HCT116 (cell line): ENCODE results near the gene CFAP161. TPM values are rescaled to one million over a fixed set of nuclear protein-coding genes. Genes with fewer than 3 reads are reported as not detected.

Source experiments
- ATAC-seq: fragments of 200-7000 bp; cut with Tn5 transposase; 2 replicates; pipeline ENCODE4 v1.9.1; 2020; ENCODE audit warnings: mild to moderate bottlenecking, moderate library complexity
- BruUV-seq: library from RNA; stranded (reverse); fragments of 400-500 nt; replicated peaks from 2 replicates; lab custom pipeline; 2021; lab: Mats Ljungman, UMichigan
- CTCF ChIA-PET: fragments of 300-600 bp; sonication (Branson Sonifier 250); formaldehyde crosslinking; loops from one replicate; lab custom pipeline; 2021; ENCODE audit warnings: antibody characterized with exemption; lab: Charles Lee
- POLR2A ChIA-PET: fragments of 300-600, 350-600 bp; sonication (Branson Sonifier 250); formaldehyde crosslinking; loops from one replicate; lab custom pipeline; 2021; ENCODE audit warnings: antibody characterized with exemption; lab: Charles Lee
- RAD21 ChIA-PET, 2 experiments: fragments of 300-600 bp; sonication (Branson Sonifier 250); formaldehyde crosslinking; loops; one replicate each; lab custom pipeline; 2023; ENCODE audit warnings: low total read pairs in 2 of 2; ENCODE audit not compliant: uncharacterized antibody in 2 of 2, unreplicated experiment in 2 of 2, low non-redundant PET in 1 of 2; lab: Charles Lee
- DNase-seq: peaks from one replicate; pipeline ENCODE4 v3.0.0-alpha.2; 2010; ENCODE audit warnings: low read depth, low spot score
- H2AFZ ChIP-seq: fragments of 200-600 bp; shearing (Covaris generic), sonication (generic); 2 replicates; pipeline ENCODE4 v1.6.1; 2017; ENCODE audit warnings: low read depth, mixed run types, mixed read lengths, antibody characterized with exemption, low read length; ENCODE audit not compliant: poor library complexity, severe bottlenecking
- H3K27ac ChIP-seq: 2 replicates; pipeline ENCODE4 v1.5.1; 2012; ENCODE audit warnings: low read depth, low read length
- H3K27me3 ChIP-seq: fragments of 200-600 bp; sonication (generic); 2 replicates; pipeline ENCODE4 v1.6.1; 2016; ENCODE audit warnings: mixed run types, low read length, mixed read lengths; ENCODE audit not compliant: insufficient read depth
- H3K36me3 ChIP-seq, 2 experiments: fragments of 200-500 bp in 1 of 2; fragments of 200-600 bp in 1 of 2; sonication (Bioruptor generic) in 1 of 2; sonication (generic) in 1 of 2; 2 replicates each; pipeline versions ENCODE4 v1.5.1 to v1.6.1; 2014 to 2016; ENCODE audit warnings: low read length in 2 of 2, inconsistent platforms in 1 of 2, mixed read lengths in 1 of 2, mixed run types in 1 of 2; ENCODE audit not compliant: insufficient read depth in 2 of 2, control insufficient read depth in 1 of 2
- H3K4me1 ChIP-seq, 2 experiments: fragments of 200-600 bp in 1 of 2; sonication (generic) in 1 of 2; 2 replicates each; pipeline versions ENCODE4 v1.5.1 to v1.6.1; 2012 to 2017; ENCODE audit warnings: low read length in 2 of 2, inconsistent platforms in 1 of 2, mild to moderate bottlenecking in 1 of 2, mixed read lengths in 1 of 2, mixed run types in 1 of 2, moderate library complexity in 1 of 2; ENCODE audit not compliant: insufficient read depth in 2 of 2, control insufficient read depth in 1 of 2
- H3K4me2 ChIP-seq: fragments of 200-600 bp; sonication (generic); 2 replicates; pipeline ENCODE4 v1.6.1; 2017; ENCODE audit warnings: mixed run types, low read length, mixed read lengths
- H3K4me3 ChIP-seq, 2 experiments: fragments of 200-600 bp in 1 of 2; sonication (generic) in 1 of 2; replicated peaks in 1 of 2; 2 replicates each; pipeline ENCODE4 v1.5.1; 2011 to 2016; ENCODE audit warnings: low read length in 2 of 2, control low read depth in 1 of 2, low read depth in 1 of 2, mild to moderate bottlenecking in 1 of 2, mixed read lengths in 1 of 2, mixed run types in 1 of 2
- H3K79me2 ChIP-seq: fragments of 200-600 bp; sonication (generic); 2 replicates; pipeline ENCODE4 v1.6.1; 2017; ENCODE audit warnings: mild to moderate bottlenecking, mixed run types, low read length, moderate library complexity, mixed read lengths; ENCODE audit not compliant: insufficient read depth
- H3K9ac ChIP-seq: fragments of 200-600 bp; sonication (generic); 2 replicates; pipeline ENCODE4 v1.6.1; 2016; ENCODE audit warnings: low read length, mixed read lengths
- H3K9me2 ChIP-seq: fragments of 200-600 bp; sonication (generic), shearing (Covaris generic); 2 replicates; pipeline ENCODE4 v1.6.1; 2017; ENCODE audit warnings: mixed run types, mild to moderate bottlenecking, moderate library complexity; ENCODE audit not compliant: insufficient read depth
- H3K9me3 ChIP-seq, 2 experiments: fragments of 200-500 bp in 1 of 2; fragments of 200-600 bp in 1 of 2; sonication (Bioruptor generic) in 1 of 2; sonication (generic) in 1 of 2; 2 replicates each; pipeline ENCODE4 v1.6.1; 2014 to 2017; ENCODE audit warnings: low read length in 2 of 2, mixed read lengths in 2 of 2, inconsistent platforms in 1 of 2, low read depth in 1 of 2, mild to moderate bottlenecking in 1 of 2, mixed run types in 1 of 2, moderate library complexity in 1 of 2; ENCODE audit not compliant: control insufficient read depth in 1 of 2, insufficient read depth in 1 of 2
- H4K20me1 ChIP-seq: fragments of 200-600 bp; sonication (generic), shearing (Covaris generic); 2 replicates; pipeline ENCODE4 v1.6.1; 2017; ENCODE audit warnings: mixed run types, mild to moderate bottlenecking, moderate library complexity; ENCODE audit not compliant: insufficient read depth
- EZH2 ChIP-seq: fragments of 200-600 bp; sonication (generic); IDR thresholded peaks from 2 replicates; pipeline ENCODE4 v1.6.1; 2017; ENCODE audit warnings: antibody characterized with exemption, mixed run types
- EZH2phosphoT487 ChIP-seq: fragments of 200-600 bp; IDR thresholded peaks from 2 replicates; pipeline ENCODE4 v1.6.1; 2018; ENCODE audit warnings: antibody characterized with exemption, borderline replicate concordance
- FOSL1 ChIP-seq: IDR thresholded peaks from 2 replicates; pipeline ENCODE4 v1.6.1; 2012; ENCODE audit warnings: low read depth
- POLR2A ChIP-seq: IDR thresholded peaks from 2 replicates; pipeline ENCODE4 v1.7.0; 2011; ENCODE audit warnings: borderline replicate concordance; ENCODE audit not compliant: insufficient read depth, insufficient read length; ENCODE audit errors: extremely low read depth
- RAD21 ChIP-seq: IDR thresholded peaks from 2 replicates; pipeline ENCODE4 v1.6.1; 2012; ENCODE audit warnings: low read depth, mild to moderate bottlenecking
- SP1 ChIP-seq: IDR thresholded peaks from 2 replicates; pipeline ENCODE4 v1.6.1; 2012; ENCODE audit warnings: low read depth
- SRF ChIP-seq: IDR thresholded peaks from 2 replicates; pipeline ENCODE4 v1.6.1; 2012; ENCODE audit warnings: low read depth
- TCF7L2 ChIP-seq: IDR thresholded peaks from 2 replicates; pipeline ENCODE4 v1.7.0; 2011; ENCODE audit warnings: borderline replicate concordance, inconsistent platforms; ENCODE audit not compliant: insufficient read depth, insufficient read length; ENCODE audit errors: extremely low read depth
- YY1 ChIP-seq: IDR thresholded peaks from 2 replicates; pipeline ENCODE4 v1.6.1; 2011; ENCODE audit warnings: low read length, low read depth, moderate library complexity, mild to moderate bottlenecking; ENCODE audit not compliant: insufficient replicate concordance; ENCODE audit errors: extremely low read depth
- ZFX ChIP-seq: fragments of 450-650 bp; IDR thresholded peaks from 2 replicates; pipeline ENCODE4 v1.6.1; 2017
- ZNF274 ChIP-seq: fragments of 200-500 bp; sonication (Bioruptor generic); IDR thresholded peaks from 2 replicates; pipeline ENCODE4 v1.6.1; 2014; ENCODE audit warnings: mild to moderate bottlenecking, low read depth, low read length, inconsistent platforms
- intact Hi-C: fragments of 100-400 bp; cut with micrococcal nuclease; formaldehyde crosslinking; loops from 2 replicates; pipeline ENCODE4 v1.10.0; 2022
- total RNA-seq: library from RNA; stranded (reverse); gene quantifications from one replicate; pipeline ENCODE4 v1.2.1, GENCODE V29; 2021; ENCODE audit not compliant: unreplicated experiment
- TF ChIP-seq, protein P1 (sequence below): IDR thresholded peaks from 2 replicates; pipeline ENCODE4 v1.6.1; 2011; ENCODE audit warnings: mild to moderate bottlenecking, low read length, moderate library complexity; ENCODE audit not compliant: insufficient replicate concordance; ENCODE audit errors: extremely low read depth
- TF ChIP-seq, protein P2 (sequence below): IDR thresholded peaks from 2 replicates; pipeline ENCODE4 v1.6.1; 2012; ENCODE audit warnings: low read depth
- TF ChIP-seq, protein P3 (sequence below): IDR thresholded peaks from 2 replicates; pipeline ENCODE4 v1.6.1; 2012
- TF ChIP-seq, protein P4 (sequence below): IDR thresholded peaks from 2 replicates; pipeline ENCODE4 v1.6.1; 2012
- TF ChIP-seq, protein P5 (sequence below), 3 experiments: fragments of 200-600 bp in 1 of 3; sonication (generic) in 1 of 3; IDR thresholded peaks in 2 of 3; conservative IDR thresholded peaks in 1 of 3; 2 replicates each; pipeline ENCODE4 v1.5.1; 2012 to 2017; ENCODE audit warnings: low read depth in 2 of 3, low read length in 2 of 3, antibody characterized with exemption in 1 of 3, borderline replicate concordance in 1 of 3, control low read depth in 1 of 3, mild to moderate bottlenecking in 1 of 3, mixed read lengths in 1 of 3, mixed run types in 1 of 3, moderate library complexity in 1 of 3; ENCODE audit not compliant: insufficient read depth in 1 of 3

CFAP161 gene
- total RNA-seq, 1 experiment from 2014 or later: 0.15 TPM

DNA sequence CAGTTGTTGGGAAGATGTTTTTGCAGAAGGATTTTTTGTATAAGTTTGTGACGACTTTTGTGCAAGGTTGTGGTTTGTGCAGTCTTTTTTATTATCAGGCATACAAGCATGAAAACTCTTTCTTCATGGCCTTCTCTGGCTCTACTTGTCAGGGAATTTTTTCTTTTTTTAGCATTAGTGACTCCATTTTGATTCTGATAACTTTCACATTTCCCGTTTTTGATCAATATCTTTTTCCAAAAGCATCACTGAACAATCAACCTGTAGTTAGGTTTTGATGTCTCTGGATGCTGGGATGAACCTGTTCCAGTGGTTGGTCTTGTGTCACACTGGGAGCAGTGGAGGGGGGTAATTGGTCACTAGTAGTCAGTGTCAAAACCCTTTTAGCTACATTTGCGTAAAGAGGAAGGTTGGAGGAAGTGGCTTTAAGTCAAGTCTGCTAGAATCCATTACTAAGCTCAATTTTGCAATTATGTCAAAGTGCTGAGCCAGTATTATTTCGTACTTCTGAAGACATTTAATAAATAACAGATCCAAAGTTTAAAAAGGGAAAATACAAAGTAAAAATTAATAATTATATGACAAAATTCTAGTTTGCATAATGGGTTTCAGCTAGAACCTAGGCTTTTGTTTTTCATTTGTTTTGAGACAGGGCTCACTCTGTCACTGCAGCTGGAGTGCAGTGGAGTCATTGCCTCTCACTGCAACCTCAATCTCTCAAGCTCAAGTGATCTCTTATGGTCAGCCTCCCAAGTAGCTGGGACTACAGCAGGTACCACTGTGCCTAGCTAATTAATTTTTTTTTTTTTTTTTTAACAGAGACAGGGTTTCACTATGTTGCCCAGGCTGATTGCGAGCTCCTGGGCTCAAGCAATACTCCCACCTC, 18.8 kb upstream of the CFAP161 start (continued):
- TF ChIP-seq, protein P1, sequence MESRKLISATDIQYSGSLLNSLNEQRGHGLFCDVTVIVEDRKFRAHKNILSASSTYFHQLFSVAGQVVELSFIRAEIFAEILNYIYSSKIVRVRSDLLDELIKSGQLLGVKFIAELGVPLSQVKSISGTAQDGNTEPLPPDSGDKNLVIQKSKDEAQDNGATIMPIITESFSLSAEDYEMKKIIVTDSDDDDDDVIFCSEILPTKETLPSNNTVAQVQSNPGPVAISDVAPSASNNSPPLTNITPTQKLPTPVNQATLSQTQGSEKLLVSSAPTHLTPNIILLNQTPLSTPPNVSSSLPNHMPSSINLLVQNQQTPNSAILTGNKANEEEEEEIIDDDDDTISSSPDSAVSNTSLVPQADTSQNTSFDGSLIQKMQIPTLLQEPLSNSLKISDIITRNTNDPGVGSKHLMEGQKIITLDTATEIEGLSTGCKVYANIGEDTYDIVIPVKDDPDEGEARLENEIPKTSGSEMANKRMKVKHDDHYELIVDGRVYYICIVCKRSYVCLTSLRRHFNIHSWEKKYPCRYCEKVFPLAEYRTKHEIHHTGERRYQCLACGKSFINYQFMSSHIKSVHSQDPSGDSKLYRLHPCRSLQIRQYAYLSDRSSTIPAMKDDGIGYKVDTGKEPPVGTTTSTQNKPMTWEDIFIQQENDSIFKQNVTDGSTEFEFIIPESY: no peak
- no peak for TF ChIP-seq ZNF274
- TF ChIP-seq, protein P2, sequence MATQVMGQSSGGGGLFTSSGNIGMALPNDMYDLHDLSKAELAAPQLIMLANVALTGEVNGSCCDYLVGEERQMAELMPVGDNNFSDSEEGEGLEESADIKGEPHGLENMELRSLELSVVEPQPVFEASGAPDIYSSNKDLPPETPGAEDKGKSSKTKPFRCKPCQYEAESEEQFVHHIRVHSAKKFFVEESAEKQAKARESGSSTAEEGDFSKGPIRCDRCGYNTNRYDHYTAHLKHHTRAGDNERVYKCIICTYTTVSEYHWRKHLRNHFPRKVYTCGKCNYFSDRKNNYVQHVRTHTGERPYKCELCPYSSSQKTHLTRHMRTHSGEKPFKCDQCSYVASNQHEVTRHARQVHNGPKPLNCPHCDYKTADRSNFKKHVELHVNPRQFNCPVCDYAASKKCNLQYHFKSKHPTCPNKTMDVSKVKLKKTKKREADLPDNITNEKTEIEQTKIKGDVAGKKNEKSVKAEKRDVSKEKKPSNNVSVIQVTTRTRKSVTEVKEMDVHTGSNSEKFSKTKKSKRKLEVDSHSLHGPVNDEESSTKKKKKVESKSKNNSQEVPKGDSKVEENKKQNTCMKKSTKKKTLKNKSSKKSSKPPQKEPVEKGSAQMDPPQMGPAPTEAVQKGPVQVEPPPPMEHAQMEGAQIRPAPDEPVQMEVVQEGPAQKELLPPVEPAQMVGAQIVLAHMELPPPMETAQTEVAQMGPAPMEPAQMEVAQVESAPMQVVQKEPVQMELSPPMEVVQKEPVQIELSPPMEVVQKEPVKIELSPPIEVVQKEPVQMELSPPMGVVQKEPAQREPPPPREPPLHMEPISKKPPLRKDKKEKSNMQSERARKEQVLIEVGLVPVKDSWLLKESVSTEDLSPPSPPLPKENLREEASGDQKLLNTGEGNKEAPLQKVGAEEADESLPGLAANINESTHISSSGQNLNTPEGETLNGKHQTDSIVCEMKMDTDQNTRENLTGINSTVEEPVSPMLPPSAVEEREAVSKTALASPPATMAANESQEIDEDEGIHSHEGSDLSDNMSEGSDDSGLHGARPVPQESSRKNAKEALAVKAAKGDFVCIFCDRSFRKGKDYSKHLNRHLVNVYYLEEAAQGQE: no peak

DNA sequence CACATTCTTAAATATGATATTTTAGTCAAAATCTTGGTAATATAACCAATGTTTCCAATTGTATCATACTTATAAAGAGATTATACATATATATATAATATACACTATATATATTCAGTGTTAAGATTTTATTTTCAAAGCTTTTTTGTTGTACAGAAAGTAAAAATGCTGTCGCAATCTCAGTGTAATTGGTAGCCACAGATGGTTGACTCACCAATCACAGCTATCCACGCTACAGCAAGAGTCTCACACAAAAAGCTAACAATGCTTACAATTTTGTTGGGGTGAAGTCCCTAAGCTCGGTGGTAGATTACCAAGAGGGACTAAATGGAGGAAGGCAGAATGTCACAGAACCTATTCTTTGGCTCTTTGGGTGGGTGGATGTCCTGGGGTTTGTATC, 16.9 kb upstream of the CFAP161 start:
- RAD21 ChIA-PET: no interaction called here
- ATAC-seq: no peak
- TF ChIP-seq SP1 (no peak), FOSL1 (no peak), YY1 (no peak), TCF7L2 (no peak), EZH2 (no peak), RAD21 (no peak), EZH2phosphoT487 (no peak), POLR2A (no peak), ZFX (no peak), SRF (no peak)
- TF ChIP-seq, protein P3, sequence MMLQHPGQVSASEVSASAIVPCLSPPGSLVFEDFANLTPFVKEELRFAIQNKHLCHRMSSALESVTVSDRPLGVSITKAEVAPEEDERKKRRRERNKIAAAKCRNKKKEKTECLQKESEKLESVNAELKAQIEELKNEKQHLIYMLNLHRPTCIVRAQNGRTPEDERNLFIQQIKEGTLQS: no peak
- TF ChIP-seq, protein P4, sequence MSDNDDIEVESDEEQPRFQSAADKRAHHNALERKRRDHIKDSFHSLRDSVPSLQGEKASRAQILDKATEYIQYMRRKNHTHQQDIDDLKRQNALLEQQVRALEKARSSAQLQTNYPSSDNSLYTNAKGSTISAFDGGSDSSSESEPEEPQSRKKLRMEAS: no peak
- TF ChIP-seq, protein P5, sequence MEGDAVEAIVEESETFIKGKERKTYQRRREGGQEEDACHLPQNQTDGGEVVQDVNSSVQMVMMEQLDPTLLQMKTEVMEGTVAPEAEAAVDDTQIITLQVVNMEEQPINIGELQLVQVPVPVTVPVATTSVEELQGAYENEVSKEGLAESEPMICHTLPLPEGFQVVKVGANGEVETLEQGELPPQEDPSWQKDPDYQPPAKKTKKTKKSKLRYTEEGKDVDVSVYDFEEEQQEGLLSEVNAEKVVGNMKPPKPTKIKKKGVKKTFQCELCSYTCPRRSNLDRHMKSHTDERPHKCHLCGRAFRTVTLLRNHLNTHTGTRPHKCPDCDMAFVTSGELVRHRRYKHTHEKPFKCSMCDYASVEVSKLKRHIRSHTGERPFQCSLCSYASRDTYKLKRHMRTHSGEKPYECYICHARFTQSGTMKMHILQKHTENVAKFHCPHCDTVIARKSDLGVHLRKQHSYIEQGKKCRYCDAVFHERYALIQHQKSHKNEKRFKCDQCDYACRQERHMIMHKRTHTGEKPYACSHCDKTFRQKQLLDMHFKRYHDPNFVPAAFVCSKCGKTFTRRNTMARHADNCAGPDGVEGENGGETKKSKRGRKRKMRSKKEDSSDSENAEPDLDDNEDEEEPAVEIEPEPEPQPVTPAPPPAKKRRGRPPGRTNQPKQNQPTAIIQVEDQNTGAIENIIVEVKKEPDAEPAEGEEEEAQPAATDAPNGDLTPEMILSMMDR (IDR thresholded peaks at IDR 0.05 in 2 of 3, conservative IDR thresholded peaks at IDR 0.05 in 1 of 3; ENCODE audit: borderline replicate concordance in 1 of 3, insufficient read depth in 1 of 3, low read depth in 2 of 3, low read length in 2 of 3): no peak

More for the DNA sequence above, 16.9 kb upstream of the CFAP161 start:
- Histone ChIP-seq H3K27ac (no peak overlapping the region), H3K9me2 (no peaks in the 10 kb centered on the region), H2AFZ (no peak overlapping the region), H3K4me1 (peaks cover 13% of the 10 kb centered on the region in 2 experiments), H3K27me3 (peaks cover 2% of the 10 kb centered on the region; the same call in 1 of the 2 replicates), H3K9ac (no peak overlapping the region), H3K4me2 (no peak overlapping the region), H4K20me1 (no peaks in the 10 kb centered on the region), H3K36me3 (no peaks in the 10 kb centered on the region), H3K79me2 (no peaks in the 10 kb centered on the region), H3K4me3 (no peak overlapping the region), H3K9me3 (no peaks in the 10 kb centered on the region)
- BruUV-seq: no TSS peak
- DNase-seq: no peak
- ChIA-PET POLR2A (interaction anchor here (1.0 kb wide), 1 partner anchor 16 kb away, joined by 3 read pairs; no protein-coding TSS in a partner anchor), CTCF (interaction anchor here (9.0 kb wide), 1 partner anchor 149 kb away, joined by 55 read pairs; no protein-coding TSS in a partner anchor)
- intact Hi-C loops: no loop called here
